Mucosa of stomach (tissue), 1 donor: ENCODE data around the gene CIT.

ENCODE experiments used
- H3K27me3 ChIP-seq: one replicate; pipeline ENCODE4 v1.7.0; 2013; ENCODE audit warnings: mild to moderate bottlenecking, low read length; ENCODE audit not compliant: control insufficient read depth, insufficient read depth
- H3K36me3 ChIP-seq: one replicate; pipeline ENCODE4 v1.7.0; 2013; ENCODE audit warnings: low read length; ENCODE audit not compliant: control insufficient read depth, insufficient read depth
- H3K4me1 ChIP-seq: one replicate; pipeline ENCODE4 v1.7.0; 2013; ENCODE audit warnings: mild to moderate bottlenecking, low read length; ENCODE audit not compliant: control insufficient read depth, insufficient read depth
- H3K4me3 ChIP-seq: one replicate; pipeline ENCODE4 v1.7.0; 2013; ENCODE audit warnings: low read length
- H3K9ac ChIP-seq: one replicate; pipeline ENCODE4 v1.7.0; 2013; ENCODE audit warnings: mild to moderate bottlenecking, low read length, moderate library complexity
- H3K9me3 ChIP-seq: one replicate; pipeline ENCODE4 v1.7.0; 2013; ENCODE audit warnings: mild to moderate bottlenecking, low read length, moderate library complexity; ENCODE audit not compliant: control insufficient read depth
- donor health status: Pancreatic carcinoma.

Gene CIT

DNA sequence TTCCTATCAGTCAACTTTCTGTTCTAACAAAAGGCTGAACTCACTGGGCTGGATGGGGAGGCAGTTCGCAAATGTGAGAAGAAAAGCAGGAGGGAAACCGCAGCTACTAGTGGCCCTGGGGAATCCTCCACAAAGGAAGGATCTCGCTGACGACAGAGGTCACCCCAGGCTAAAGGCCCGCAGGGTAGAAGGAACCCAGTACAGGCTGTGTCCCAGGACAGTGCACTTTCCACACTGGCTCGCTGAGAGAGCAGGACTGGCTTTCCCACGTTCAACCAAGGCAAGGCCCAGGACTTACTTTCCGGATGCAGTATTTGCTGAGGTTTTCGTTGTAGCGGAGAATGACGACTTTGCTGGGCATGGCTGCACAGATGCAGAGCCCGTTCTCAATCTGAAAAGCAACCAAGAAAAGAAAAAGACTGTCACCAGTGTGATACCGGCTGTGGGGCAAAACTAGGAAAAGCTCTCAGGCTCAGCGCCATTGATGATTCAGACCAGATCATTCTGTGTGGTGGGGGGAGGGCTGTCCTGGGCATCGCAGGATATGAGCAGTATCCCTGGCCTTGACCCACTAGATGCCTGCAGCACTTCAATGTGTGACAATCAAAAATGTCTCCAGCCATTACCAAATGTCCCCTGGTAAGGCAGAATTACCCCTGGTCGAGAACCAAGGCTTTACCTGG, 172.9 kb downstream of the CIT start:
- Histone ChIP-seq H3K9ac (no peak overlapping the region), H3K9me3 (no peaks in the 10 kb centered on the region), H3K36me3 (no peaks in the 10 kb centered on the region), H3K4me1 (no peaks in the 10 kb centered on the region), H3K27me3 (no peaks in the 10 kb centered on the region), H3K4me3 (no peak overlapping the region)

- Histone ChIP-seq H3K27me3 (no peaks in the 10 kb centered on the region), H3K36me3 (no peaks in the 10 kb centered on the region), H3K4me1 (no peaks in the 10 kb centered on the region), H3K9ac (no peak overlapping the region), H3K4me3 (no peak overlapping the region), H3K9me3 (no peaks in the 10 kb centered on the region)
These were observed 177.0 kb downstream of the CIT start for GRCh38 chr12:119700078-119700477.

DNA sequence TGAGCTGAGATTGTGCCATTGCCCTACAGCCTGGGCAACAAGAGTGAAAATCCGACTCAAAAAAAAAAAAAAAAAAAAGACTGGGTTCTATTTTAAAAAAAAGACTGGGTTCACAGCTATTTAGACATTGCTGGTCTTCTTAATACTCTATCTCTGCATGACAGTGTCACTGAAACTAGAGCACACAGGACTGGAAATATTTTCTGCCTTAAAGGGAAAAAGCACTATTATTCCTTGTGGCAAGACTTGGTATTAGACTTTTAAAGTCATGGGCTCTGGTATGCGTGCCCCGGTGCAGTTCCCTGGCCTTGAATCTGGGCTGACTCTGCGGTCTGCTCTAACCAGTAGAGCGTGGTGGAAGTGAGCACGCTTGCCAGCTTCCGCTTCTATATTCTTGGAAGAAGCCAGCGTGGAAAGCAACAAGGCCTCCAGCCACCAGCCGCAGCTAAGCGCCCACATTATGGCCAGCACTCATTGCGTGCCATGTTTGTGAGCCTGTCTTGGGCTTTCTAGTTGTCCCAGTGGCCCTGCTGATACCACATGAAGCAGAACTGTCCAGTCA, 177.8 kb downstream of the CIT start:
- Histone ChIP-seq H3K4me1 (peaks cover 3% of the 10 kb centered on the region), H3K9me3 (no peaks in the 10 kb centered on the region), H3K27me3 (no peaks in the 10 kb centered on the region), H3K4me3 (no peak overlapping the region), H3K9ac (no peak overlapping the region), H3K36me3 (no peaks in the 10 kb centered on the region)

DNA sequence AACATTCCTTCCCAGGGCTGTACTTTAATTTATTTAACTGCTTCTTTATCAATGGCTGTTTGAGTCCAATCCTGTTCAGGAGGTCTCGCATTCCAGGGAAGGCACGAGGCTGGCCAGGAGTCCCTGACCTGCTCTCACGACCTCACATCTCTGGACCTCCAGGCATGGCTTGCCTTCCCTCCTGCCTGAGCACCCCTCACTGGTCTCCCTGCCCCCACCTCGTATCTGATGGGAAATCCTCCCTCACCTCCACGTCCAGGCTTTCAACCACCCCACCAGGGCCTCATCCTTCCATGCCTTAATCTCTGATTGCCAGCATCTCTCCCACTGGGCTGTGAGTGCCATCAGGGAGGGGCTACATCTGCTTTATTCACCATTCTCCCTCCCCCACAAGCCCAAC, 180.2 kb downstream of the CIT start:
- Histone ChIP-seq H3K9me3 (no peaks in the 10 kb centered on the region), H3K4me3 (no peak overlapping the region), H3K27me3 (no peaks in the 10 kb centered on the region), H3K4me1 (peaks cover 24% of the 10 kb centered on the region), H3K36me3 (no peaks in the 10 kb centered on the region), H3K9ac (no peak overlapping the region)

GRCh38 chr12:119695034-119695433, 182.1 kb downstream of the CIT start:
- peaks cover 30% of the 10 kb centered on the region for H3K4me1 ChIP-seq
- H3K9ac ChIP-seq: no peak overlapping the region
- no peaks in the 10 kb centered on the region for H3K36me3 ChIP-seq
- no peaks in the 10 kb centered on the region for H3K9me3 ChIP-seq
- no peaks in the 10 kb centered on the region for H3K27me3 ChIP-seq
- H3K4me3 ChIP-seq: no peak overlapping the region

GRCh38 chr12:119694111-119694510, 183.0 kb downstream of the CIT start:
- Histone ChIP-seq H3K4me1 (peaks cover 30% of the 10 kb centered on the region), H3K36me3 (no peaks in the 10 kb centered on the region), H3K27me3 (no peaks in the 10 kb centered on the region), H3K9ac (no peak overlapping the region), H3K4me3 (no peak overlapping the region), H3K9me3 (no peaks in the 10 kb centered on the region)

DNA sequence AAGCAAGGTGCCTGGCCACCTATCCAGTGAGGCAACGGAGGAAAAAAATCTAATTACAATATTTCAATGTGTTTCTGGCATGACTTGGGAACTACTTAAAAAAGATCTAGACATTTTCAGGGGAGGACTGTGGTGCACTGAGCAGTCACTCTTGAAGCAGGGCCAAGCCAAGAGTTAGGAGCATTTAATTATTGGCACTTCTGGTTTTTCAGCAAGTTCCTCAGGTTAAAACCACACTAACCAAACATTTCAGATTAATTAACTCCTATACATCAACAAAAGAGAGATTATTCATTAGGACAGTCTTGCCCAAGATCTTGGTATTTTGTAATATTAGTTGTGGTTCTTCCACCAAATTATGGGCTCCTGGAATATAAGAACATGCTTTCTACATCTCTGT, 183.6 kb downstream of the CIT start:
- Histone ChIP-seq H3K27me3 (no peaks in the 10 kb centered on the region), H3K9me3 (no peaks in the 10 kb centered on the region), H3K9ac (no peak overlapping the region), H3K4me3 (no peak overlapping the region), H3K36me3 (no peaks in the 10 kb centered on the region), H3K4me1 (peaks cover 30% of the 10 kb centered on the region)

DNA sequence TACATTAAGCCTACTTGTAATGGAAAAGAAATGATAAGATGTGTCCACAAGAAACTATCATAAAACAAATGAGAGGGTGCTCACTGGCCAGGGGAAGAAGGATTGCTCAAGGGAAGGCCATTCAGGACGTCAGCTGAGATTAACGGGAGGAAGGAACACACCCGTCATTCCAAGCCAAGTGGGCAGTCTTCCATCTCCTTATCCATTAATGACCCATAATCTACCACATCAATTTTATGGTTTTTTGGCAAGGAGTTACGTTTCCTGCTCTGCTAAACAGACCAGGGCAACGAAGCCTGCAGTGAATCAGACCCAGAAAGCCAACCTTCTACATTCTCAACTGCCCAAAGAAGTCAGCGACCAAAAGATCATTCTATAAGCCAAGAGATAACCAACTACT, 184.1 kb downstream of the CIT start:
- H3K36me3 ChIP-seq: no peaks in the 10 kb centered on the region
- H3K9me3 ChIP-seq: no peaks in the 10 kb centered on the region
- peaks cover 30% of the 10 kb centered on the region for H3K4me1 ChIP-seq
- no peak overlapping the region for H3K4me3 ChIP-seq
- no peaks in the 10 kb centered on the region for H3K27me3 ChIP-seq
- H3K9ac ChIP-seq: no peak overlapping the region

DNA sequence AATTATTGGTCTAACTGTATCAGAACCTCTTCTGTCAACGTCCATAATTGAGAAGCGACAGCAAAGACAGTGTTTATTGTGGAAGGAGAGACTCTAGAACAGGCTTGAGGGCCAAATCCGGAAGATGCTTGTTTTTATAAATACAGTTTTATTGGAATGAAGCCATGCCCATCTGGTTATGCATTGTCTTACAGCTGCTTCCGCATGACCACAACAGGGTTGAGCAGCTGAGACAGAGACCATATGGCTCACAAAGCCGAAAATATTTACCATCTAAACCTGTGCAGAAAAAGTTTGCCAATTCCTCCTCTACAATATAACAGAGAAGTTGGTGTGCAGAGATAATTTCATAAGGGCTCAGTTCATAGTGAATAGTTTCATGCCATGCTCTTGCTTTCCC, 184.7 kb downstream of the CIT start:
- no peak overlapping the region for H3K9ac ChIP-seq
- peaks cover 30% of the 10 kb centered on the region for H3K4me1 ChIP-seq
- no peak overlapping the region for H3K4me3 ChIP-seq
- H3K27me3 ChIP-seq: no peaks in the 10 kb centered on the region
- no peaks in the 10 kb centered on the region for H3K36me3 ChIP-seq
- H3K9me3 ChIP-seq: no peaks in the 10 kb centered on the region

- no peaks in the 10 kb centered on the region for H3K9me3 ChIP-seq
- no peaks in the 10 kb centered on the region for H3K36me3 ChIP-seq
- H3K27me3 ChIP-seq: no peaks in the 10 kb centered on the region
- H3K4me1 ChIP-seq: peaks cover 37% of the 10 kb centered on the region
- H3K9ac ChIP-seq: no peak overlapping the region
- no peak overlapping the region for H3K4me3 ChIP-seq
These were observed 185.8 kb downstream of the CIT start for GRCh38 chr12:119691202-119691810.

DNA sequence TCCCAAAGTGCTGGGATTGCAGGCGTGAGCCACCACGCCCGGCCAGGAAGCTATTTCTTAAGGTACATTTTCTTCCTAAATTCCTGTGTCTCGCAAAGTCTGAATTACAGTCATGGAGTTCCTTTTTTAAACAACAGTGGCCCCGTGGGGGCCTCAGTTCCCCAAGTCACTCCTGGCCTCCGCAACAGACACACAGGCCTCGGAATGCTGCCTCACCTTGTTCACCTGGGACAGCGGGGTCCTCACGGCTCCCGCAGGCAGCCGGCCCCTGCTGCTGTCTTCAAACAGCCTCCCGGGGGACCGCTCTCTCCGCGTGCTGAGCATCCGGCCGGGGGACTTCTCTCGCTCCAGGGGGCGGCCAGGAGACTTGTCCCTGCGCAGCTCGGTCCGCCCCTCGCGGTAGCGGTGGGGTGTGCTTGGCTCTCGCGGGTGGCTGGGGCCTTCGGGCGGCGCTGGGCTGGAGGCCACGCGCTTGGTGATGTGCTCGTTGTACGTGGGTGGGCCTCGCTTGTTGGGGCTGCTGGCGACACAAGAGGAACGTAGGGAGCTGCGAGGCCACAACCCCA, 187.1 kb downstream of the CIT start:
- no peaks in the 10 kb centered on the region for H3K27me3 ChIP-seq

DNA sequence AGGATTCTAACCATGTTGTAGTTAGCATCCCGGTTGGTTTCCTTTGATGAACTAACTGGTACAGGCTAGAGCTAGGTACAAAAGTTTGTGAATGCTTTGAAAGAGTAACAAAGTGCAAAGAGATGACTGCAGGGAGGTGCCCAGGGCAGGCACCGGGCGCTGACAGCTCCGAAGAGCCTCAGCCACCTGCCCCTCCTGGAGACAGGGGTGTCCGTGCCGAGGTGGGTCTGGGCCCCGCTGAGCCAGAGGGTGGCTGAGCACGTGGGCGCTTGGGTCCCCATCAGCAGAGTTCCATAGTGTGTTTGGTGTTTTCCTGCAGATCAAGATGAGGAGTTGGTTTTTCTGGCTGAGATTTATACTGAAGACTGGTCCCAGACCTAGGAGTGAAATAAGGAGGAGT, 189.2 kb downstream of the CIT start:
- Histone ChIP-seq H3K9ac (no peak overlapping the region), H3K36me3 (no peaks in the 10 kb centered on the region), H3K9me3 (no peaks in the 10 kb centered on the region), H3K4me1 (peaks cover 42% of the 10 kb centered on the region), H3K27me3 (no peaks in the 10 kb centered on the region), H3K4me3 (no peak overlapping the region)

More for the DNA sequence above, 187.1 kb downstream of the CIT start:
- Histone ChIP-seq H3K9me3 (no peaks in the 10 kb centered on the region), H3K4me3 (no peak overlapping the region), H3K4me1 (peaks cover 39% of the 10 kb centered on the region), H3K36me3 (no peaks in the 10 kb centered on the region), H3K9ac (no peak overlapping the region)
